Measurements from ENCODE around the gene ERN1. TPM values are rescaled to one million over a fixed set of nuclear protein-coding genes. Genes with fewer than 3 reads are reported as not detected.
A peak's percentile ranks its signal among the peaks of the same experiment; 100 is the strongest.

ERN1 gene
- total and polyA plus RNA-seq, 4 donors: 8.3 to 34.2 (median 19.4) TPM

GRCh38 chr17:64065161-64065560, 64.8 kb downstream of the ERN1 start:
- DNase-seq (no peak), ATAC-seq (ENCODE audit: insufficient read depth, low FRiP score) (no peak)
- WGBS, 2 donors: 80 to 91% methylated on average over 8 of the region's 8 CpGs
- Histone ChIP-seq H3K27ac (ENCODE audit: low read depth in 1 of 2, low read length in 1 of 2) (no peak overlapping the region), H3K4me1 (ENCODE audit: control insufficient read depth in 5 of 5, insufficient read depth in 5 of 5, low read length in 5 of 5) (peaks cover 0 to 3% (median 0%) of the 10 kb centered on the region in 5 donors), H3K36me3 (ENCODE audit: control insufficient read depth in 4 of 4, insufficient read depth in 4 of 4, low read length in 4 of 4) (peaks cover 20 to 43% (median 27%) of the 10 kb centered on the region in 4 donors), H3K9ac (ENCODE audit: insufficient read depth in 1 of 2, low read length in 2 of 2) (no peak overlapping the region), H3K4me3 (no peak overlapping the region), H3K9me3 (ENCODE audit: control insufficient read depth in 4 of 4, insufficient read depth in 3 of 4, low read length in 3 of 4) (peaks cover 2 to 12% (median 9%) of the 10 kb centered on the region in 4 donors), H3K27me3 (ENCODE audit: control insufficient read depth in 3 of 3, insufficient read depth in 3 of 3, low read length in 2 of 3) (no peaks in the 10 kb centered on the region)
- TF ChIP-seq, protein P1, sequence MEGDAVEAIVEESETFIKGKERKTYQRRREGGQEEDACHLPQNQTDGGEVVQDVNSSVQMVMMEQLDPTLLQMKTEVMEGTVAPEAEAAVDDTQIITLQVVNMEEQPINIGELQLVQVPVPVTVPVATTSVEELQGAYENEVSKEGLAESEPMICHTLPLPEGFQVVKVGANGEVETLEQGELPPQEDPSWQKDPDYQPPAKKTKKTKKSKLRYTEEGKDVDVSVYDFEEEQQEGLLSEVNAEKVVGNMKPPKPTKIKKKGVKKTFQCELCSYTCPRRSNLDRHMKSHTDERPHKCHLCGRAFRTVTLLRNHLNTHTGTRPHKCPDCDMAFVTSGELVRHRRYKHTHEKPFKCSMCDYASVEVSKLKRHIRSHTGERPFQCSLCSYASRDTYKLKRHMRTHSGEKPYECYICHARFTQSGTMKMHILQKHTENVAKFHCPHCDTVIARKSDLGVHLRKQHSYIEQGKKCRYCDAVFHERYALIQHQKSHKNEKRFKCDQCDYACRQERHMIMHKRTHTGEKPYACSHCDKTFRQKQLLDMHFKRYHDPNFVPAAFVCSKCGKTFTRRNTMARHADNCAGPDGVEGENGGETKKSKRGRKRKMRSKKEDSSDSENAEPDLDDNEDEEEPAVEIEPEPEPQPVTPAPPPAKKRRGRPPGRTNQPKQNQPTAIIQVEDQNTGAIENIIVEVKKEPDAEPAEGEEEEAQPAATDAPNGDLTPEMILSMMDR (IDR thresholded peaks at IDR 0.05; ENCODE audit: control extremely low read depth, extremely low read depth): no peak

GRCh38 chr17:64064331-64064730, 65.6 kb downstream of the ERN1 start:
- Histone ChIP-seq H3K9ac (ENCODE audit: insufficient read depth in 1 of 2, low read length in 2 of 2) (no peak overlapping the region), H3K36me3 (ENCODE audit: control insufficient read depth in 4 of 4, insufficient read depth in 4 of 4, low read length in 4 of 4) (peaks cover 12 to 43% (median 19%) of the 10 kb centered on the region in 4 donors), H3K27ac (ENCODE audit: low read depth in 1 of 2, low read length in 1 of 2) (peak overlapping the region in 1 of 2 donors; percentile 26), H3K9me3 (ENCODE audit: control insufficient read depth in 4 of 4, insufficient read depth in 3 of 4, low read length in 3 of 4) (peaks cover 0 to 5% (median 4%) of the 10 kb centered on the region in 4 donors), H3K4me3 (no peak overlapping the region), H3K4me1 (ENCODE audit: control insufficient read depth in 5 of 5, insufficient read depth in 5 of 5, low read length in 5 of 5) (peaks cover 0 to 3% (median 0%) of the 10 kb centered on the region in 5 donors), H3K27me3 (ENCODE audit: control insufficient read depth in 3 of 3, insufficient read depth in 3 of 3, low read length in 2 of 3) (no peaks in the 10 kb centered on the region)
- WGBS, 2 donors: 76 to 86% methylated on average over 9 of the region's 9 CpGs
- TF ChIP-seq, protein P1 (IDR thresholded peaks at IDR 0.05; ENCODE audit: control extremely low read depth, extremely low read depth): no peak
- DNase-seq (no peak), ATAC-seq (ENCODE audit: insufficient read depth, low FRiP score) (no peak)

DNA sequence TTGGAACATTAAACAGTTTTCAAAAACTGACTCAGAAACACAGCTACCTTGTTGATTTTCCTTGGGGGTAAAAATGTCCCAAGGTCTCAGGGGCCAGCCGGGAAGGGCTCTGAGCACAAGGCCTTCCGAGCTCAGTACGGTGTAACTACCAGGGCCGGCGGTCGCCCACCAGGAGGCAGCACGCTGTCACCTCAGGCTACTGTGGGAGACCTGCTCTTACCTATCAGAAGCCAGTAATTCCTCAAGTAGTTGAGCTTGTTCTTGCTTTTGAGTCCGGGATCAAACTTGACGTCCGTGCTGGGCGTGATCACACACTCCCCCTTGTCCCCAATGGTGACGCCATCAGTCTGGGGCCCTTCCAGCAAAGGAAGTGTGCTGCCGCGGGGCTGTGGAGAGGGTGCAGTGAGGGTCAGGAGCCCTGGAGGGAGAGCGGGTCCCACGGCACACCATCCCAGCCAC, 66.1 kb downstream of the ERN1 start:
- Histone ChIP-seq H3K4me1 (ENCODE audit: control insufficient read depth in 5 of 5, insufficient read depth in 5 of 5, low read length in 5 of 5) (peaks cover 0 to 3% (median 0%) of the 10 kb centered on the region in 5 donors), H3K36me3 (ENCODE audit: control insufficient read depth in 4 of 4, insufficient read depth in 4 of 4, low read length in 4 of 4) (peaks cover 8 to 45% (median 16%) of the 10 kb centered on the region in 4 donors), H3K27me3 (ENCODE audit: control insufficient read depth in 3 of 3, insufficient read depth in 3 of 3, low read length in 2 of 3) (no peaks in the 10 kb centered on the region), H3K4me3 (no peak overlapping the region), H3K9me3 (ENCODE audit: control insufficient read depth in 4 of 4, insufficient read depth in 3 of 4, low read length in 3 of 4) (peaks cover 0 to 3% (median 2%) of the 10 kb centered on the region in 4 donors), H3K9ac (ENCODE audit: insufficient read depth in 1 of 2, low read length in 2 of 2) (no peak overlapping the region), H3K27ac (ENCODE audit: low read depth in 1 of 2, low read length in 1 of 2) (peak overlapping the region in 1 of 2 donors; percentile 26)
- TF ChIP-seq, protein P1 (IDR thresholded peaks at IDR 0.05; ENCODE audit: control extremely low read depth, extremely low read depth): peak; percentile 38
- WGBS, 2 donors: 37 to 46% methylated on average over 16 of the region's 16 CpGs
- ATAC-seq (ENCODE audit: insufficient read depth, low FRiP score) (peak; percentile 68), DNase-seq (peak; percentile 64 to 79 (median 76))

GRCh38 chr17:64063088-64063487, 66.9 kb downstream of the ERN1 start:
- Histone ChIP-seq H3K27me3 (ENCODE audit: control insufficient read depth in 3 of 3, insufficient read depth in 3 of 3, low read length in 2 of 3) (no peaks in the 10 kb centered on the region), H3K36me3 (ENCODE audit: control insufficient read depth in 4 of 4, insufficient read depth in 4 of 4, low read length in 4 of 4) (peaks cover 1 to 42% (median 12%) of the 10 kb centered on the region in 4 donors), H3K4me1 (ENCODE audit: control insufficient read depth in 5 of 5, insufficient read depth in 5 of 5, low read length in 5 of 5) (peaks cover 0 to 3% (median 0%) of the 10 kb centered on the region in 5 donors), H3K4me3 (no peak overlapping the region), H3K9me3 (ENCODE audit: control insufficient read depth in 4 of 4, insufficient read depth in 3 of 4, low read length in 3 of 4) (peaks cover 0 to 2% (median 0%) of the 10 kb centered on the region in 4 donors), H3K9ac (ENCODE audit: insufficient read depth in 1 of 2, low read length in 2 of 2) (no peak overlapping the region), H3K27ac (ENCODE audit: low read depth in 1 of 2, low read length in 1 of 2) (no peak overlapping the region)
- TF ChIP-seq, protein P1 (IDR thresholded peaks at IDR 0.05; ENCODE audit: control extremely low read depth, extremely low read depth): no peak
- DNase-seq: no peak
- WGBS, 2 donors: 75% methylated on average over 5 of the region's 5 CpGs
- no peak for ATAC-seq (ENCODE audit: insufficient read depth, low FRiP score)
